Heart right ventricle (tissue), 16 donors: ENCODE data around the gene OR10H5. TPM values are rescaled to one million over a fixed set of nuclear protein-coding genes. Genes with fewer than 3 reads are reported as not detected.
"Not testable (repeated sequence)": the region's sequence is repeated elsewhere in the genome, so short reads cannot be mapped to it uniquely, and the experiment has no call there.

Experiments used
- ATAC-seq, 8 donors: fragments of 200-7000 bp; cut with Tn5 transposase; one replicate each; pipeline ENCODE4 v1.9.1; 2020; ENCODE audit warnings: mild to moderate bottlenecking in 8 of 8, moderate library complexity in 8 of 8, moderate number of reproducible peaks in 1 of 8
- DNase-seq, 2 donors: peaks; one replicate each; pipeline ENCODE4 v3.0.0-alpha.2; 2020
- H3K27ac ChIP-seq, 10 donors: fragments of 200-600 bp; sonication (generic) in 2 of 10; one replicate each; pipeline versions ENCODE4 v1.5.0 to v1.8.0; 2020 to 2022; ENCODE audit warnings: mild to moderate bottlenecking in 3 of 10
- H3K27me3 ChIP-seq, 7 donors: fragments of 200-600 bp; one replicate each; pipeline ENCODE4 v1.8.0; 2021 to 2022; ENCODE audit warnings: mild to moderate bottlenecking in 2 of 7
- H3K36me3 ChIP-seq, 9 donors: fragments of 200-600 bp; sonication (generic) in 1 of 9; one replicate each; pipeline versions ENCODE4 v1.5.0 to v1.8.0; 2020 to 2022; ENCODE audit warnings: mild to moderate bottlenecking in 2 of 9
- H3K4me1 ChIP-seq, 9 donors: fragments of 200-600 bp; sonication (generic) in 1 of 9; one replicate each; pipeline versions ENCODE4 v1.5.0 to v1.8.0; 2020 to 2022; ENCODE audit warnings: mild to moderate bottlenecking in 4 of 9
- H3K4me3 ChIP-seq, 10 donors: fragments of 200-600 bp; sonication (generic) in 2 of 10; one replicate each; pipeline versions ENCODE4 v1.5.0 to v1.8.0; 2020 to 2022; ENCODE audit warnings: mild to moderate bottlenecking in 7 of 10, moderate library complexity in 2 of 10
- H3K9me3 ChIP-seq, 11 donors: fragments of 200-600 bp in 10 of 11; sonication (generic) in 2 of 11; one replicate each; pipeline versions ENCODE4 v1.5.0 to v1.8.0; 2013 to 2022; ENCODE audit warnings: mild to moderate bottlenecking in 2 of 11, control low read depth in 1 of 11, moderate library complexity in 1 of 11
- WGBS, 2 donors: extraction: QIAGEN DNeasy Blood & Tissue Kit; methylation state at CpG; one replicate each; pipeline ENCODE4 v1.1.7; 2013; ENCODE audit warnings: inconsistent platforms in 1 of 2; 5-methylcytosine and 5-hydroxymethylcytosine counted together
- intact Hi-C, 10 donors: fragments of 100-400 bp; cut with DNase I; formaldehyde crosslinking; loops; one replicate each; pipeline versions ENCODE4 v1.11.1 to v1.14.2; 2022
- polyA plus RNA-seq, 2 donors: library from polyadenylated mRNA; stranded (reverse); fragments of 200-250 nt; gene quantifications; one replicate each; pipeline ENCODE4 v1.2.3, GENCODE V29; 2013
- total RNA-seq, 10 donors: library from RNA; stranded (reverse); fragmentation: NEBNext Ultra II Directional in 3 of 10; extraction: Animal tissue kit (Norgen Biotek cat#: 25700) in 3 of 10; gene quantifications; one replicate each; pipeline versions ENCODE4 v1.2.1 to v1.2.4, GENCODE V29; 2021 to 2023
- TF ChIP-seq, protein P1 (sequence below), 9 donors: fragments of 200-600 bp; sonication (generic) in 2 of 9; IDR thresholded peaks; one replicate each; pipeline versions ENCODE4 v1.5.0 to v1.8.0; 2021 to 2022; ENCODE audit warnings: antibody characterized with exemption in 9 of 9, mild to moderate bottlenecking in 5 of 9, moderate library complexity in 1 of 9
- donor health status: Arrhythmogenic right ventricular cardiomyopathy.
- donor health status: ischemic (EF 13 %, LVEDD 7.1; RV severe dilation, severe dysfunction).
- donor health status: healthy with polysubstance abuse.
- donor health status: DM: no; HTN: yes; CAD: no.
- donor health status: DM: no; HTN: no; CAD: no.
- donor health status: ischemic (EF 25% LVEDD 6.9; RV normal size, moderate dysfunction).
- donor health status: ischemic (EF 25% LVEDD 5.7; RV mildly dilated, moderate dysfunction).
- donor health status: healthy.
- donor health status: DM: yes; HTN: yes; CAD: no.
- donor health status: Ischemic cardiomyopathy.
- donor health status: ischemic (EF 35%, LVEDD 5.7; RV mildly dilated, moderate dysfunction).
- donor health status: nonischemic (EF 11% LVEDD 7.7; RV severe dilation, severe dysfunction).
- donor health status: DM: yes; HTN: yes; CAD: no.
- donor health status: PGD.
- donor health status: ischemic (EF 29% LVEDD 5.4; RV normal size, mild dysfunction).
- donor health status: nonischemic (EF 23%, LVEDD 6.1; RV moderate dilation, normal function).

The OR10H5 gene
- total and polyA plus RNA-seq, 12 donors, result not detected

DNA sequence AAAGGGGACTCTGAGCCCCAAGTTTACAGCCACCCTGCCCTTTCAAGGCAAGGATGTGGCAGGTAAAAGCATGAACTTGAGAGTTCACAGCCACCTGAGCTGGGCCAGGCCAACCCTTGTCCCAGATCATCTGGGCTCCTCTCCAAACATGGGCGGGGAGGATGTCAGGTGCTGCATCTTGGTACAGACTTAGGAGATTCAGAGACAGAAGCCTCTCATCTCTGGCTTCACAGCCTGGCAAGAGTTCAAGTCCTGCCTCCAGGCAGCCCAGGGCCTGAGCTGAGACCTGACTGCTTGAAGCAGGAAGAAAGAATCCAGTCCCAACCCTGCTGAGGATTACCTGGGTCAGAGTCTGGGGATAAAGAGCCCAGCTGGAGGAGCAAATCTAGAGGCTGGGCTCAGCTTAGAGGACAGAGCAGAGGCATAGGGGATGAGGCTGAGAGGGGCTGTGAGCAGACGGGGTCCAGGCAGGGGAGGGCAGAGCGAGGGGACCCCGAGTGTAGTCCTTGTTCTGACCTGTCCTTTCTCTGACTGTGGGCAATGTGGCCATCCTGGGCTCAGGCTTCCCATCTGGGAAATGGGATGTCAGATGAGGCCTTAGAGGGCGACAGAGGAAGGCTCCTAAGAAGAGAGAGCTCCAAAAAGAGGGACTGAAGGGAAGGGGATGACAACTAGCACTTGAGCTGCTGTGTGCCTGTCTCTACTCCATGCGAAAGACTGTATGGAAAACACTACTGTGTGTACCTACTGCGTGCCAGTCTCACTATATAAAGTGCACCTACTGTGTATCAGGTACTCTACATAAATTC lies 6.6 kb upstream of the OR10H5 start:
- 78 to 84% methylated on average over 7 of the region's 7 CpGs for WGBS, 2 donors
- no peaks in the 10 kb centered on the region for H3K9me3 ChIP-seq
- H3K36me3 ChIP-seq, result no peaks in the 10 kb centered on the region
- intact Hi-C loops, result loop anchor here in 1 of 10 donors (5.0 kb wide), 1 partner anchor 49 kb away; no protein-coding TSS in a partner anchor
- peak overlapping the region in 9 of 10 donors; percentile 51 to 89 (median 73) for H3K27ac ChIP-seq
- ATAC-seq, result peak in 3 of 8 donors; percentile 23 to 34 (median 34)
- H3K4me1 ChIP-seq, result peaks cover 2 to 36% (median 18%) of the 10 kb centered on the region in 9 donors
- DNase-seq, result no peak
- H3K4me3 ChIP-seq, result no peak overlapping the region
- H3K27me3 ChIP-seq, result peaks cover 0 to 3% (median 0%) of the 10 kb centered on the region in 7 donors
- TF ChIP-seq, protein P1, sequence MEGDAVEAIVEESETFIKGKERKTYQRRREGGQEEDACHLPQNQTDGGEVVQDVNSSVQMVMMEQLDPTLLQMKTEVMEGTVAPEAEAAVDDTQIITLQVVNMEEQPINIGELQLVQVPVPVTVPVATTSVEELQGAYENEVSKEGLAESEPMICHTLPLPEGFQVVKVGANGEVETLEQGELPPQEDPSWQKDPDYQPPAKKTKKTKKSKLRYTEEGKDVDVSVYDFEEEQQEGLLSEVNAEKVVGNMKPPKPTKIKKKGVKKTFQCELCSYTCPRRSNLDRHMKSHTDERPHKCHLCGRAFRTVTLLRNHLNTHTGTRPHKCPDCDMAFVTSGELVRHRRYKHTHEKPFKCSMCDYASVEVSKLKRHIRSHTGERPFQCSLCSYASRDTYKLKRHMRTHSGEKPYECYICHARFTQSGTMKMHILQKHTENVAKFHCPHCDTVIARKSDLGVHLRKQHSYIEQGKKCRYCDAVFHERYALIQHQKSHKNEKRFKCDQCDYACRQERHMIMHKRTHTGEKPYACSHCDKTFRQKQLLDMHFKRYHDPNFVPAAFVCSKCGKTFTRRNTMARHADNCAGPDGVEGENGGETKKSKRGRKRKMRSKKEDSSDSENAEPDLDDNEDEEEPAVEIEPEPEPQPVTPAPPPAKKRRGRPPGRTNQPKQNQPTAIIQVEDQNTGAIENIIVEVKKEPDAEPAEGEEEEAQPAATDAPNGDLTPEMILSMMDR (IDR thresholded peaks at IDR 0.05), result no peak

DNA sequence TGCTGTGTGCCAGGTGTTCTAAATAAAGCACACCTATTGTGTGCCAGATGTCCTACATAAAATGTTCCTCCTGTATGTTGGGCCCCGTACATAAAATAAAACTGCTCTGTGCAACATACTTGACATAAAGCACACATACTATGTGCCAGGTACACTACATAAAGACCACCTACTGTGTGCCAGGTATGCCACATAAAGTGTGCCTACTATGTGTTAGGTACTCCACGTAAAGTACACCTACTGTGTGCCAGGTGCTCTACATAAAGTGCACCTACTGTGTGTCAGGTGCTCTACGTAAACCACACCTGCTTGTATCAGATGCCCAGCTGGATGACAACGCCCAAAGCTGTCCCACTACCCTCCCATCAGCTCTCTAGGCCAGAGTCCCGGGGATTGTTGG lies 5.8 kb upstream of the OR10H5 start:
- H3K36me3 ChIP-seq, result no peaks in the 10 kb centered on the region
- TF ChIP-seq, protein P1 (IDR thresholded peaks at IDR 0.05), result no peak
- WGBS, 2 donors, result 84 to 87% methylated on average over 5 of the region's 5 CpGs

DNA sequence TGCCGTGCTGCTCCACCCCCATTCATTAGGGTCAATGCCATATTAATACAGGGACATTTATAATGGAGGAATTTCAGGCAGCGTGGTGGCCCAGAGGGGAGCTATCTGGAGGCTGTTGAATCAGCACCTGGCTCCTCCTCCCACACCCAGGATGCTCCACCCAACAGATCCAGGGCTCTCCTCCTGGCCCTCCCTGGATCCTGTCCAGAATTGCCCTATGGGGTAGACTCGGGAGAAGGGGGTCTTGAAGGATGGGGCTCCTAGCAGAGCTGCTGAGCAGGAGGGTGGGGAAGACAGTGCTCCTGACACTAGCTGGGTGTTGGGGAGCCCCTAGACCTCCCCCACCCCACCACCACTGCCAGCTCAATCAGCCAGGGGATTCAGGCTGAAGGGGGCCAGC lies 5.2 kb upstream of the OR10H5 start:
- Histone ChIP-seq H3K9me3 (no peaks in the 10 kb centered on the region), H3K4me3 (no peak overlapping the region), H3K36me3 (no peaks in the 10 kb centered on the region), H3K4me1 (peaks cover 2 to 31% (median 18%) of the 10 kb centered on the region in 9 donors), H3K27me3 (peaks cover 0 to 5% (median 0%) of the 10 kb centered on the region in 7 donors), H3K27ac (no peak overlapping the region)
- WGBS, 2 donors, result 62 to 69% methylated on average over 3 of the region's 3 CpGs
- no peak for ATAC-seq
- DNase-seq, result no peak
- TF ChIP-seq, protein P1 (IDR thresholded peaks at IDR 0.05), result no peak
- intact Hi-C loops, result loop anchor here in 1 of 10 donors (5.0 kb wide), 1 partner anchor 50 kb away; no protein-coding TSS in a partner anchor

More for the DNA sequence above, 5.8 kb upstream of the OR10H5 start:
- Histone ChIP-seq H3K27me3 (peaks cover 0 to 3% (median 0%) of the 10 kb centered on the region in 7 donors), H3K4me3 (no peak overlapping the region), H3K9me3 (no peaks in the 10 kb centered on the region), H3K27ac (no peak overlapping the region), H3K4me1 (peaks cover 2 to 36% (median 18%) of the 10 kb centered on the region in 9 donors)
- ATAC-seq (no peak), DNase-seq (no peak)
- intact Hi-C loops, result loop anchor here in 1 of 10 donors (5.0 kb wide), 1 partner anchor 49 kb away; no protein-coding TSS in a partner anchor

DNA sequence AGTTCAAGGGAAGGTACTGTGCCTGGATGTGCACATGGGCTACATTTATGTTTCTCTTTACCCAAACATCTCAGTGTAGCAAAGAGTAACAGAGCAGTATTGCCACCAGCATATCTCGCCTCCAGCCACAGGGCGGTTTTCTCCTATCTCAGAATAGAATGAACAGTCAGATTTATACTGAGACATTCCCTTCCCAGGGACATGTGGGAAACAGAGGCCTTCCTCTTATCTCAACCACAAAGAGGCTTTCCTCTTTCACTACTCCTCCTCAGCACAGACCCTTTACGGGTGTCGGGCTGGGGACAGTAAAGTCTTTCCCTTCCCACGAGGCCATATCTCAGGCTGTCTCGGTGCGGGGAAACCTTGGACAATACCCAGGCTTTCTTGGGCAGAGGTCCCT lies 4.6 kb upstream of the OR10H5 start:
- Histone ChIP-seq H3K27me3 (peaks cover 0 to 10% (median 0%) of the 10 kb centered on the region in 7 donors), H3K4me1 (peaks cover 2 to 25% (median 17%) of the 10 kb centered on the region in 9 donors)
- ATAC-seq, H3K9me3 ChIP-seq, H3K27ac ChIP-seq, H3K36me3 ChIP-seq, DNase-seq, H3K4me3 ChIP-seq: not testable (repeated sequence)
- intact Hi-C loops, result loop anchor here in 1 of 10 donors (5.0 kb wide), 1 partner anchor 51 kb away; no protein-coding TSS in a partner anchor
- 34 to 37% methylated on average over 7 of the region's 7 CpGs for WGBS, 2 donors
